CD14-positive monocyte (primary cell): ENCODE measurements around the gene TMEM151B. TPM values are rescaled to one million over a fixed set of nuclear protein-coding genes. Genes with fewer than 3 reads are reported as not detected.

ENCODE experiments used
- DNase-seq, 3 donors: peaks; one replicate each; pipeline ENCODE4 v3.0.0-alpha.2; 2011 to 2022
- H2AFZ ChIP-seq: 2 replicates; pipeline ENCODE4 v1.6.0; 2012; ENCODE audit warnings: mild to moderate bottlenecking, low read depth, low read length, inconsistent platforms; ENCODE audit not compliant: insufficient read depth, poor library complexity, severe bottlenecking
- H3K27ac ChIP-seq, 2 donors: 1 replicate in 1 of 2; 2 replicates in 1 of 2; pipeline ENCODE4 v1.5.1; 2012 to 2013; ENCODE audit warnings: low read length in 2 of 2, control low read depth in 1 of 2, inconsistent platforms in 1 of 2, low read depth in 1 of 2, mild to moderate bottlenecking in 1 of 2
- H3K27me3 ChIP-seq, 2 donors: one replicate each; pipeline versions ENCODE4 v1.6.0 to v1.6.1; 2011 to 2013; ENCODE audit warnings: low read length in 2 of 2; ENCODE audit not compliant: control insufficient read depth in 2 of 2, insufficient read depth in 2 of 2
- H3K36me3 ChIP-seq, 2 donors: replicated peaks in 1 of 2; 1 replicate in 1 of 2; 2 replicates in 1 of 2; pipeline versions ENCODE4 v1.5.1 to v1.6.1; 2012 to 2013; ENCODE audit warnings: low read length in 2 of 2, control low read depth in 1 of 2, inconsistent platforms in 1 of 2, mild to moderate bottlenecking in 1 of 2; ENCODE audit not compliant: insufficient read depth in 2 of 2, control insufficient read depth in 1 of 2
- H3K4me1 ChIP-seq, 2 donors: 1 replicate in 1 of 2; 2 replicates in 1 of 2; pipeline versions ENCODE4 v1.5.1 to v1.6.1; 2012 to 2013; ENCODE audit warnings: low read length in 2 of 2, control low read depth in 1 of 2, inconsistent platforms in 1 of 2, mild to moderate bottlenecking in 1 of 2, moderate library complexity in 1 of 2; ENCODE audit not compliant: insufficient read depth in 2 of 2, control insufficient read depth in 1 of 2
- H3K4me2 ChIP-seq: replicated peaks from 2 replicates; pipeline ENCODE3; 2012; ENCODE audit warnings: low read length, moderate library complexity, mild to moderate bottlenecking; ENCODE audit not compliant: poor library complexity, severe bottlenecking; ENCODE audit errors: extremely low read depth
- H3K4me3 ChIP-seq, 3 experiments: fragments of 200-600 bp in 1 of 3; sonication (generic) in 1 of 3; replicated peaks in 1 of 3; 1 replicate in 2 of 3; 2 replicates in 1 of 3; pipeline ENCODE4 v1.5.1; 2011 to 2013; ENCODE audit warnings: low read length in 3 of 3, mild to moderate bottlenecking in 3 of 3, control low read depth in 2 of 3, low read depth in 2 of 3, inconsistent platforms in 1 of 3, moderate library complexity in 1 of 3
- H3K79me2 ChIP-seq: 2 replicates; pipeline ENCODE4 v1.6.0; 2012; ENCODE audit warnings: mild to moderate bottlenecking, control low read depth, inconsistent platforms, low read length, moderate library complexity; ENCODE audit not compliant: insufficient read depth
- H3K9ac ChIP-seq: 2 replicates; pipeline ENCODE4 v1.6.0; 2017; ENCODE audit warnings: low read length, mild to moderate bottlenecking; ENCODE audit not compliant: insufficient read depth, poor library complexity, severe bottlenecking
- H3K9me3 ChIP-seq, 2 donors: replicated peaks in 1 of 2; 1 replicate in 1 of 2; 2 replicates in 1 of 2; pipeline versions ENCODE4 v1.5.1 to v1.6.1; 2012 to 2013; ENCODE audit warnings: low read length in 2 of 2, control low read depth in 1 of 2; ENCODE audit not compliant: control insufficient read depth in 1 of 2, insufficient read depth in 1 of 2
- H4K20me1 ChIP-seq: 2 replicates; pipeline ENCODE4 v1.6.0; 2012; ENCODE audit warnings: mild to moderate bottlenecking, low read length, control low read depth, moderate library complexity; ENCODE audit not compliant: insufficient read depth
- H3K27ac Mint-ChIP-seq, 7 donors: one replicate each; pipeline ENCODE4 v1.8.0; 2020; ENCODE audit warnings: mild to moderate bottlenecking in 7 of 7, mixed read lengths in 7 of 7, moderate library complexity in 6 of 7, inconsistent platforms in 2 of 7
- H3K27me3 Mint-ChIP-seq, 3 donors: one replicate each; pipeline ENCODE4 v1.8.0; 2021 to 2022; ENCODE audit warnings: low read depth in 3 of 3, mild to moderate bottlenecking in 3 of 3, mixed read lengths in 3 of 3, moderate library complexity in 3 of 3, inconsistent platforms in 1 of 3
- H3K36me3 Mint-ChIP-seq, 2 donors: one replicate each; pipeline ENCODE4 v1.8.0; 2020; ENCODE audit warnings: mixed read lengths in 2 of 2, inconsistent platforms in 1 of 2, mild to moderate bottlenecking in 1 of 2
- H3K4me1 Mint-ChIP-seq: one replicate; pipeline ENCODE4 v1.8.0; 2020; ENCODE audit warnings: mild to moderate bottlenecking, mixed read lengths
- H3K4me3 Mint-ChIP-seq, 2 donors: one replicate each; pipeline ENCODE4 v1.8.0; 2020; ENCODE audit warnings: mild to moderate bottlenecking in 2 of 2, mixed read lengths in 2 of 2, moderate library complexity in 1 of 2
- H3K9me3 Mint-ChIP-seq, 7 donors: one replicate each; pipeline ENCODE4 v1.8.0; 2020 to 2022; ENCODE audit warnings: mixed read lengths in 7 of 7, mild to moderate bottlenecking in 6 of 7, moderate library complexity in 6 of 7, inconsistent platforms in 2 of 7
- WGBS: methylation state at CpG from one replicate; pipeline ENCODE4 v1.1.5; 2013; ENCODE audit warnings: missing lambda C conversion rate; ENCODE audit not compliant: insufficient coverage; 5-methylcytosine and 5-hydroxymethylcytosine counted together
- intact Hi-C, 2 donors: fragments of 100-400 bp; cut with micrococcal nuclease; formaldehyde crosslinking; loops; one replicate each; pipeline versions ENCODE4 v1.15.0 to v1.15.1; 2023
- polyA plus RNA-seq, 3 donors: library from polyadenylated mRNA; depleted of rRNA in 1 of 3; unstranded in 2 of 3; stranded (reverse) in 1 of 3; fragments of 300-500 nt in 2 of 3; fragments of >200 nt in 1 of 3; fragmentation: Illumina TruSeq in 2 of 3; gene quantifications; 1 replicate in 2 of 3; 2 replicates in 1 of 3; pipeline ENCODE4 v1.2.3, GENCODE V29; 2012 to 2021
- TF ChIP-seq, protein P1 (sequence below): fragments of 200-600 bp; IDR thresholded peaks from one replicate; pipeline ENCODE4 v1.8.0; 2022; ENCODE audit warnings: antibody characterized with exemption, mild to moderate bottlenecking

Gene TMEM151B
- polyA plus RNA-seq, 3 donors: not detected

DNA sequence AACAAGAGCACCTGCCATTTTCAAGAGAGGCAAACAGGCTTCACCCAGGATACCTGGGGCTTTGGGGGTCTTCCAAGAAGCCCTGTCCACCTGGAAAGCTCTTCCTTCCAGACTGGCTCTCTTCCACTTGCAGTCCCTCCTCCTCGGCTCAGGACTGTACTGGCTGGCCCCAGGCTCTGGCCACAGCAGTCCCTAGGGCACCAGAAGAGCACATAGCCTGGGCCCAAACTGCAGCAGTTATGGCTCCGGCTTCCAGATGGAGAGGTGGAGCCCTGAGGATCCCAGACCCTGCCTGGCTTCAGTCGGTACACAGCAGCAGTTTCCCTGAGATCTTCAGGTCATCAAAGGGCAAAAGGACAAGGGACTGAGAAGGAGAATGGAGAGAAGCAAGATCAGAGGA, 11.3 kb upstream of the TMEM151B start:
- Mint-ChIP-seq H3K36me3 (peaks cover 61 to 74% of the 10 kb centered on the region in 2 donors), H3K4me1 (peaks cover 70% of the 10 kb centered on the region), H3K9me3 (no peaks in the 10 kb centered on the region), H3K27me3 (peaks cover 0 to 7% (median 2%) of the 10 kb centered on the region in 3 donors), H3K4me3 (no peak overlapping the region), H3K27ac (peak overlapping the region; percentile 58 to 97 (median 91))
- no peak overlapping the region for H3K4me2 ChIP-seq
- H3K36me3 ChIP-seq: peaks cover 59 to 71% of the 10 kb centered on the region in 2 donors
- no peak overlapping the region for H3K4me3 ChIP-seq
- H3K27me3 ChIP-seq: no peaks in the 10 kb centered on the region
- WGBS: 93% methylated on average over 3 of the region's 3 CpGs
- no peak overlapping the region for H3K9ac ChIP-seq
- peaks cover 42% of the 10 kb centered on the region for H3K79me2 ChIP-seq
- intact Hi-C loops: loop anchor here (5.0 kb wide), 3 partner anchors 37 to 162 kb away; partner anchors contain the start of gene SLC29A1 (in 2 of the 2)
- peak overlapping the region; percentile 6 to 66 for H3K27ac ChIP-seq
- H4K20me1 ChIP-seq: peaks cover 97% of the 10 kb centered on the region
- TF ChIP-seq, protein P1, sequence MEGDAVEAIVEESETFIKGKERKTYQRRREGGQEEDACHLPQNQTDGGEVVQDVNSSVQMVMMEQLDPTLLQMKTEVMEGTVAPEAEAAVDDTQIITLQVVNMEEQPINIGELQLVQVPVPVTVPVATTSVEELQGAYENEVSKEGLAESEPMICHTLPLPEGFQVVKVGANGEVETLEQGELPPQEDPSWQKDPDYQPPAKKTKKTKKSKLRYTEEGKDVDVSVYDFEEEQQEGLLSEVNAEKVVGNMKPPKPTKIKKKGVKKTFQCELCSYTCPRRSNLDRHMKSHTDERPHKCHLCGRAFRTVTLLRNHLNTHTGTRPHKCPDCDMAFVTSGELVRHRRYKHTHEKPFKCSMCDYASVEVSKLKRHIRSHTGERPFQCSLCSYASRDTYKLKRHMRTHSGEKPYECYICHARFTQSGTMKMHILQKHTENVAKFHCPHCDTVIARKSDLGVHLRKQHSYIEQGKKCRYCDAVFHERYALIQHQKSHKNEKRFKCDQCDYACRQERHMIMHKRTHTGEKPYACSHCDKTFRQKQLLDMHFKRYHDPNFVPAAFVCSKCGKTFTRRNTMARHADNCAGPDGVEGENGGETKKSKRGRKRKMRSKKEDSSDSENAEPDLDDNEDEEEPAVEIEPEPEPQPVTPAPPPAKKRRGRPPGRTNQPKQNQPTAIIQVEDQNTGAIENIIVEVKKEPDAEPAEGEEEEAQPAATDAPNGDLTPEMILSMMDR: no peak
- H3K9me3 ChIP-seq: no peaks in the 10 kb centered on the region
- DNase-seq: no peak
- H2AFZ ChIP-seq: no peak overlapping the region
- peaks cover 46 to 69% of the 10 kb centered on the region in 2 donors for H3K4me1 ChIP-seq

DNA sequence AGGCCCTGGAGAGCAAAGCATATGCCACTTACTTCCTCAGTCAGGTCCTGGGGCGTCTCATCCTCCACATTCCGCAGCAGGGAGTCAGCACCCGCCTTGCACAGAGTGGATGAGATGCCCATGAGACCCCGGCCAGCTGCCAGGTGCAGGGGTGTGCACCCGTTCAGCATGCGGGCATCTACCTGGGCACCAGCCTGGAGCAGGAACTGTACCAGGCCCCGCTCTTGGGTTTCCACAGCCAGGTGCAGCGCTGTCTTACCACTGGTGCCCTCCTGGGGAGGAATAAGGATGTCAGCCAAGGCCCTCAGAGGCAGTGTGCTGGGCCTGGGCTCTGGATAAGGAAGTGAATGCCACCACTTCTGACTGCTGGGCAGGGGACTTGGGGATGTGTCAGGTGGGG, 10.2 kb upstream of the TMEM151B start:
- Histone ChIP-seq H3K9me3 (no peaks in the 10 kb centered on the region), H3K27me3 (no peaks in the 10 kb centered on the region), H3K4me1 (peaks cover 48 to 76% of the 10 kb centered on the region in 2 donors), H3K4me2 (no peak overlapping the region), H3K9ac (no peak overlapping the region), H3K36me3 (peaks cover 48 to 60% of the 10 kb centered on the region in 2 donors), H4K20me1 (peaks cover 97% of the 10 kb centered on the region), H3K79me2 (peaks cover 53% of the 10 kb centered on the region), H3K27ac (no peak overlapping the region), H2AFZ (no peak overlapping the region), H3K4me3 (no peak overlapping the region)
- Mint-ChIP-seq H3K9me3 (no peaks in the 10 kb centered on the region), H3K4me3 (peak overlapping the region in 1 of 2 donors; percentile 41), H3K36me3 (peaks cover 52 to 64% of the 10 kb centered on the region in 2 donors), H3K4me1 (peaks cover 75% of the 10 kb centered on the region), H3K27me3 (peaks cover 0 to 9% (median 2%) of the 10 kb centered on the region in 3 donors), H3K27ac (peak overlapping the region in 2 of 7 donors; percentile 45 to 52)
- no peak for DNase-seq
- intact Hi-C loops: loop anchor here in 1 of 2 donors (10.0 kb wide), 1 partner anchor 465 kb away; no protein-coding TSS in a partner anchor
- TF ChIP-seq, protein P1: no peak
- WGBS: 95% methylated on average over 8 of the region's 8 CpGs
